Measurements from ENCODE around the gene KLF7.

Gene KLF7

DNA sequence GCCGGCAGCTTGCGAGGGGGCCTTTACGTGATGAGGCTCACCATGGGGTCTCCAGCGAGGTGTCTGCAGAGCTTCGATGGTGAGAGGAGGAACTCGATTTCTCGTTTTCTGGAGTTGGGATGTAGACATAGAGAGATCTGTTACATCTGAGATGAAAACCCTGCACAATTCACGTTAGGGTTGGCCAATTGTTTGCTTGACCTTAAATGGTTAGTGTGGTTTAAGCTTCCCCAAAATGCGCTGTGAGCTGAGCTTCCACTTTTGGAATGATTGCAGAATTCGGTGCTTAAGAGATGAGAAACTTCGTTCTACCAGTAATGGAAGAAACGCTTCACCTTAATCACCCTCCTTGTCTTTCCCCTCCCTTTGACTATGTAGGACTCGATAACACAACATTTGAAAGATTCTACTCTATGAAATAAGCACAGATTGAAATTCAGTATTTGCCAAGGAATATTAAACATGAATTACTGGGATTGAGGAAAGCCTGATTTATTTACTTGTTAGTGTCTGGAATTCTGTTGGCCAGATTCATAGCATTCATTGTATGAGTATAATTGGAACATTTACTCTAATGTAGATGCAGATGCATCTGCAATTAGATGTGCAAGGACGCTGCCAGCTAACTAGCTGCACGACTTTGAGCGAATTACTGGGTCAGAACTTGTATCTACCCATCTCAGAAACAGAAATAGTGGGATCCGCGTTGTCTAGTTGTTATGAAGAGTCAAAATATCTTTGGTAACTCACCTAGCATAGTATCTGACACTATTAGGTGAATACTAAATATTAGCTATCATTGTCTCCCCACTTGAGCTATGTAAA lies 1.6 kb upstream of the KLF7 start:
- DNase-seq = peak in 4 of 58 donors; percentile 37 to 75 (median 59)

DNA sequence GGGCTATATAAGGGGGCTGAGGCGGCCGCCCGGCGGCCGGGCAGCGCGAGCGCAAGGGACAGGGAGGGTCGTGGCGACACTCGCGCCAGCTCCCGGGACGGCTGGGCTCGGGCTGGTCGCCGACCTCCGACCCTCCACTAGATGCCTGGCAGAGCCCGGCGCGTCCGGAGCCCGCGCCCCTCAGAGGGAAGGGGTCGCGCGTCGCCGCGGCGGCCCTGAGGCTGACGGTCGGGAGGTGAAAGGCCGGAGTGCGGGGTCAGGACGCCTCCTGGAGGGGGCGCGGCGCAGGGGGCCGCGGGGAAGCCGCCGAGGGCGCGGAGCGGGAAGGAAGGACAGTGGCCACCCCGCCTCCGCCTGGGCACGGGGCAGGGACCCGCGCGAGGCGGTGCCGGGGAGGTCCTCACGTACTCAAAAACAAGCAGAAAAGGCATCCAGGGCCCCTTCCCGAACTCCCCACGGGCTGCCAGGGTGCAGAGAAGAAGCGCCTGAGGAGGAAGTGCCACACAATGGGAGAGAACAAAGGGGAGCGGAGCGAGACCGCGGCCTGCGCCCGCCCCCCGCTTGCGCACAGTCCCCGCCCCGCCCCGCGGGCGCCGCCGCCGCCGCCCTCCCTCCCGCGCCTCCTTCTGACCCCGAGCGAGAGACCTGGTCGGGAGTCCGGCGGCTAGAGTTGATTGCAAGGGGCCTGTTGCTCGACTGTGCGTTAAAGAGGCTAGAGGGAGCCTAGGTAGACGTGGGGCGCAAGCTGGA lies 776 bp upstream of the KLF7 start:
- DNase-seq = peak in 56 of 58 donors; percentile 26 to 89 (median 72)

DNA sequence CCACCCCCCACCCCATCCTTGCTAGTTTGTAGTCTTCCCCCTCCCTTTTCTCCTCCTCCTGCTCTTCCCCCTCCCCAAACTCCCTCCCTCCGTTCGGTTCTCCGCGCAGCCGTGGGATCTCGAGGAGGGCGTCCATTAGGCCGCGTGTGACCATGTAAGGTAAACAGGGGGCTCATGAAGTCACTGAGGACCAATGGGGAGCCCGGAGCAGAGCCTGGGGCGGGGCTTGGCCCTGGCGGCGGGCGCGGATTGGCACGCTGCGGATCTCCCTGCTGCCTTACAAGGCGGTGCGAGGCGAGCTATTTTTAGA lies 246 bp upstream of the KLF7 start:
- peak; percentile 93 to 100 (median 99) for DNase-seq

DNA sequence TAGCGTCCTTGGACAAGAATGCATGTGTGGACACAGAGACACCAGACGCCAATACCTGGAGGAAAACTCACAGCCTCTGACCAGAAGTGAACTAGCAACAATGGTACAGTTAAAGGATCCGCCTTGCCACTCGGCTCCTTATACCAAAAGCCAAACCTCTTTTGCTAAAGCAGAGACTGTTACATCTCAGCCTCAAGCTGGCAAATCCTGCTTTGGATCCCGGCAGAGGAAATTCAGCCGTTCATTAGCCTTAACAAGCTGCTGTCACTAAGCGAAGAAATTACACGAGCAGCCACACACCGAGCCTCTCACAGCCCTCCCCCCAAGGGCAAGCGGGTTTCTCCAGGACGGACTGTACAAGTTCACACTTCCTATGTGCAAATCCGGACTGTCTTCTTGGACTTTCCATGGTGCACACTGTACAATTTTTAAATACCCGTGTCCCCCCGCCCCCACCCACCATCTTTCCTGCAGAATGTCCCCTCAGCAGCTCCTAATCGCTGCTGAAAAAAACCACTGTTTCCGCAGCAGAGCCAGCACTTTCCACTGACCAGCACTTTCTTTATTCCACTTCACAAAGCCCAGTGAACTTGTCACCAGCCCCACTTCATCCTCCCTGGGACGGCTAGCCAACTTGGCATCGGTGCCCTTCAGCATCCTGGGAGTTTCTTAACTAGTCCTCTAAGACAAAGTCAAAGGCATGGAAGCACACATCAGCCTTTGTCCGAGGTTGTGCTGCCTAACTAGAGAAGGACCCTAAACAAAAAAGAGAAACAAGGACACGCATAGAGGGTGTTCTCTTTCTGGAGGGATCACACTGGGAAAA lies 1.5 kb downstream of the KLF7 start:
- DNase-seq = peak in 56 of 58 donors; percentile 9 to 87 (median 68)

DNA sequence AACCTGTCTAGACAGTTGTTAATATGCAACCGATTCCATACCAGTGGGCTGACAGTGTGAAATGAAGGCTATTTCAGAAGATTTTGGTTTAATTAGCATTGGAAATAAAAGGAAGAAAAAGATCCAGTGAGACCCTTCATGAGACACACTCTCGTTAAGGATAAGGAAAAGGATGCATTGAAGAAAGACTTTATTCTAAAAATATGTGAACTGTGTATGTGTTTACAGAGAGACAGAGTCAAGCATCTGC lies 2.1 kb downstream of the KLF7 start:
- no peak for DNase-seq

DNA sequence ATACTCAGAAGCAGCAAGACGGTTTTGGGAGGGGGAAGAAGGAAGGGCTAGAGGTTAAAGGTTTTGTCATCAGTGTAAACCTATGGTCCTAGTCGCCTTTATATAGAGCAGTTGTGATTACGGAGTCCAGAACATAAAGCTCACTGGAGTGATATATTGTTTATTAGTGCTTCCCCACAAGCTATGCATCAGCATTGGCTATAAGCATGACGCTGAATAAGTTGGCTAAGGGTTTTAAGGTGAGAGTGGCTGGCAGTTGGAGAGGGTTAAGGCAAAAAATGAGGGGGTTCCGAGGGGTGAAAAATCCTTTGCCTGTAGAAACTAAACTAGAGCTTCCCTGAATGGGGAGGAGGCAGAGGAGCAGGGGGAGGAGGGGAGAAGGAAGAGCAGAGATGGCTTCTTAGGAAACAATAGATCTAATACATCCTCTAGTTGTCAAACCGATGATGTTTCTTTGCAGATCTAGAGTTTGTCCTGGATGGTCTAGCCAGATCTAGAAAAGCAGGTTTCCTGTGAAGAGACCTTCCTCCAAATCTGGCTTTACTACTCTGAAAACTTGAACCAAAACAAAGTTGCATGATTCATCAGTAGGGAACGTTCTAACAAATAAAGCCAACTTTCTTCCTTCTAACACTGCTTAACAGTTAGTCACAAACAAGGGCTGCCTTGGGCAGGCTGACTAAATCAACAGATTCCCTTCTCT lies 2.5 kb downstream of the KLF7 start:
- DNase-seq = peak in 9 of 58 donors; percentile 26 to 61 (median 43)

DNA sequence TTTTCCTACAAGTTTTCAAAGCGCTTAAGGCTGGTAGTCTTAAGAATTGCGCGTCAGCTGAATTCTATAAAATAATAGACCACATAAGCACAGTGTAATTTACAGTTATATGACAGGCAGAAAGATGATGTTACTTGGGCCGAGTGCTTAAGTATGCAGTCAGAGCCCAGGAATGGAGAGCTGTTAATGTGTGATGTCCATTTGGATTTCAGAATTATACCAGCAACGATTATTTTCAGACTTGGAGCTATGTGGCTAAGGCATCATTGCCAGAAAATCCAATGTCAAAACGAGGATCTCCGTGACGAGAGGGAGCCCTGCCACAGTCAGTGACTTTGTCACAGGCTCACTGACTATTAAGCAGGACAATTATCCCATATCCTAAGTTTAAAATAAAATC lies 3.4 kb downstream of the KLF7 start:
- DNase-seq = peak in 1 of 58 donors; percentile 9

GRCh38 chr2:207161247-207162123 lies 4.3 kb downstream of the KLF7 start:
- DNase-seq = peak in 6 of 58 donors; percentile 14 to 30 (median 20)

GRCh38 chr2:207160115-207160514 lies 5.6 kb downstream of the KLF7 start:
- DNase-seq = no peak

GRCh38 chr2:207159002-207159401 lies 6.7 kb downstream of the KLF7 start:
- DNase-seq = no peak

- no peak for DNase-seq
These were observed 8.0 kb downstream of the KLF7 start for GRCh38 chr2:207157731-207158130.

GRCh38 chr2:207157162-207157481 lies 8.6 kb downstream of the KLF7 start:
- no peak for DNase-seq

DNA sequence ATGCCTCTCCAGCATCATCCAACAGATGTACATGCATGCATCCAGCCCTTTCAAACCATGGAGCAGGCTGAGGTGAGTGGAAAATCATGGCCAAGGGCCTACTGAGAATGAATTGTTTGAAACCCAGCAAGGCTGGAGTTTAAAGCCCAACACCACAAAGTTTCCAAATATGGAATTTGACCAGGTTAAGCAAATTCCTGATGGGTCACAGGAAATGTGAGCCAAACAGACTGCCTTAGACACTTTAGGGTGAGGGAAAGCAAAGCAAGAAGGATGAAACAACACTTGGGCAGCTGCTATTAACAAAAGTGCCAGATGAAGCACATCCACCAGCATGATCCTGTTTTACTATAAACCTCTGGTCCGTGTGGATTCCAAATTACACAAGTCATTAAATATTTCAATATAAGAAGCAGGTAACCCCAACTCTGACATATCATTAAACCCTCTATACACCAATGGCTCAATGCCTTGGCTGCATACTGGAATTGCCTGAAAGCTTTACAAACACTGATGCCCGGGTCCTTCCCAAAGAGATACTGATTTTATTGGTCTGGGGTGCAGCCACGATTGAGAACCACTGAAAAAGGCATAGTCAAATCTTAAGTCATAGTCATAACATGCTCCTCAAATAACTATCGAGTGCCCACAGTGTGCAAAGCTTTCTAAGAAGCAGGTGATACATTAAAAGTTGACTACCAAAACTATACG lies 9.1 kb downstream of the KLF7 start:
- DNase-seq = no peak

DNA sequence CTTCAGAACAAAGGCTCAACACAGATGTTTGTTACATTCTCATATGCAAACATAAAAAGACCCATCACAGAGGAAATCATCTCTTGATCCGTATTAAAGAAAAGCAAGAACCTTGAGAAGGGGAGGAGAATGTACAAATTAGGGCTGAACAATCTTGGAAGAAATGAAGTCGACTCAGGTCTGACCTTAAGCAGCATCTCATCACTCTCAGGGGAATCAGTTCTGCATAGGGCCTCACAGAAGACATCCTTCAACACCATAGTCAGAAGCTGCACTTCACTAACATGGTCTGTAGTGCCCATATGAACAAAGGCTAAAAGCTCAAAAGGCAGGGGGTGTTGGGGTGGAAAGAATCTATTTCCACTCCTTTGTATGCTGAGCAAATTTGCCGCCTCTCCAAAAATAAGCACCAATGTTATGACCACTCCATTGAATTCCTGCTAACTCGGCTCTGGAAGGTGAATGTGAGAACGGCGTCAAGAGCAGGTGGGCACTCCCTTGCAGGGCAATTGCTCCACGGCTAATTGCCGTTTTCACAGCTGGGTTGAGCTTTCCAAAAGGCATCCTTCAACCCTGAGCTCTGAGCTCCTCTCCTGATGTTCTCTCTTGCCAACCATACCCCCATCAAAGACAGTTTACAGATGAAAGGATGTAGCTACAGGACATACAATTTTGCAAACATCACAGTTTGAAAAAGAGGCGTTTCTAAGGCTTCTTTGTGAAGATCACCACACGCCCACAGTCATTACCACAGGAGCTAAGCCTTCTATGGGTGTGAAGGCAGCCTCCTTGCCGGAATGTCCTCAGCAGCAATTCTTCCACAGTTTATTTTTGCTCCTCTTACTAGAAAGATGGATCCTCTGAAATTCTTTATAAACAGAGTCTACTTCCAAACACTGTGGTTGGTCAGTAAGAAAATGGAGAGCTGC lies 10.0 kb downstream of the KLF7 start:
- DNase-seq = peak in 1 of 58 donors; percentile 28

- no peak for DNase-seq
These were observed 10.9 kb downstream of the KLF7 start for GRCh38 chr2:207154556-207155510.

DNA sequence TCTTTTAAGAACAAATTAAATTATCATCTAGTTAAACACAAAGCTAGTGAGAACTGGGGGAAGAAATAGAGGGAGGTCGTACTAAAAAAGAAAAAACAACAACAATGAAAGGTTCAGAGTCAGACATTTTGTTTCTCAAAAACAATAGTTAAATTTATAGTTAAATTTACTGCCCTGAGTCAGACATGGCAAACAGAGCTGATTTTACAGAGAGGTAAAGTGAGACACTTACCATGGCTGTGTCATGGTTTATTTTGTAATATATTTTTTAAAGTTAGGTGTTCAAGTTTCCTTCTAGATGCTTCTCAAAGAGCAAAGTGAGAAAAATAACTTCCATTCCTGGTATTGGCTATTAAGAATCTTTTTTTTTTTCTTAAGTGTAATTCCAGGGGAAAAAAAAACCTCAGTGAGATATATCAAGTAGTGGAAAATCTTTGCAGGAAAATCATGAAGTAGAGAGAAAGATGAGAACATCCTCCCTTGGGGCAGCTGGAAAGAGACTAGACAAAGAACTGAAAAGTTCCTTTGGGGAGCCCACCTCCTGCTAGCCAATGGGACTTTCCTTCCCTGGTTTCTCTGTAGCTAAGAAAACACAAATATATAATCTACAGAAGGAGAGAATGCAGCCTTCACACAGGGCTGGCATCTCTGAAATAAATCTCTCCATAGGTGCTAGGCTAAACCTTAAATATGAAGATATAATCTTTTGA lies 12.3 kb downstream of the KLF7 start:
- no peak for DNase-seq

DNA sequence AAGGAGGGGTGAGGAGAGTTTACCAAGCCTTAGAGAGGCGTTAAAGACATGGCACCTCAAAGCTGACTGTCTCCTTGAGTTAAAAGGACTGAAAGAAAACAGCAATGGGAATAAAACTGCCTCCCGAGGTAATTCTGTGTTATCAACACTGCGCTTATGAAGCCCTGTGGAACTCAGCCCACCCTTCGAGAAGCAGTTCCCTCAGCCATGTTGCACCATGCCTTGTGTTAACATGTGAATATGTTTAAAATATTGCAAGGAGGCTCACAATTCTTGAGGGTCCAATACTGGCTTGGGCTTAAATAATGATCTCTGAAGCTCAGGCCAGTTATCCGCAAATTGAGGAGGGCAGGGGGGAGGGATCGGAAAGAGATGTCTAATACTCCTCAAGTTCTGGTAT lies 14.7 kb downstream of the KLF7 start:
- no peak for DNase-seq
